Superior temporal gyrus (tissue), 1 donor: ENCODE measurements around the gene IL6ST.

Experiments
- DNase-seq: peaks from one replicate; pipeline ENCODE4 v3.0.0-alpha.2; 2016; ENCODE audit errors: extremely low spot score

IL6ST gene

DNA sequence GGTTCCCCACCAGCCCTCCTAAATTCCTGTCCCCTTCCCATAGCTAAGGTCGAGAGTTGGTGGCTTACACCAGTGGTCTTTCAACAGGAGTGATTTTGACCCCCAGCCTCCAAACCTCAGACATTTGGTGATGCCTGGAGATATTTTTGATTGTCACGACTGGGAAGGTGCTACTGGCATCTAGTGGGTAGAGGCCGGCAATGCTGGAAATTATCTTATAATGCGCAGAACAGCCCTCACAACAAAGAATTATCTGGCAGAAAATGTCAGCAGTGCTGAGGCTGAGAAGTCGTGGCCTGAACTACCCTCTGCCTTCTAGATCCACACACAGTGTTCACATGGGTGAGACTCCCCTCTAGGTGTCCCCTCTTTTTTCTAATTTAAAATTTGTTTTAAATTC is 74.0 kb downstream of the IL6ST start:
- DNase-seq: peak; percentile 42

DNA sequence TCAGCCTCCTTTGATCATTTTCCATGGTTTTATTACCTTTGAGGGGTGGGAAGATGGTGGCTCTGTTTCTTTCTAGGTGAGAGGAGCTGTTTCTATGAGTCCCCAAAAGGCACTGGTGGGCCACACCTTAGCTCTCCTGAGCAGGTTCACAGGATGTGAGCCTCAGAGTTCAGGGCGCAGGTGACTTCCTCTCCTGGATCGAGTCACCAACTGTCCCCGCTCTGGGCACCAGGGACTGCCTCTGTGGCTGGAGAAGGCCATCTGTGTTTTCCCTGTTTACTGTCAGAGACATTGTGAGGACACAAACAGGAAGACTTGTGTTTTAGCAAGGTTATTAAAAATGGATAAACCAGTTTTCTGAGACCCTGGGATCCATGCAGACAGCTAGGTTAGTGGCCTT is 75.1 kb downstream of the IL6ST start:
- DNase-seq: no peak

- no peak for DNase-seq
Observed at GRCh38 chr5:55918087-55919035, 76.4 kb downstream of the IL6ST start.

DNA sequence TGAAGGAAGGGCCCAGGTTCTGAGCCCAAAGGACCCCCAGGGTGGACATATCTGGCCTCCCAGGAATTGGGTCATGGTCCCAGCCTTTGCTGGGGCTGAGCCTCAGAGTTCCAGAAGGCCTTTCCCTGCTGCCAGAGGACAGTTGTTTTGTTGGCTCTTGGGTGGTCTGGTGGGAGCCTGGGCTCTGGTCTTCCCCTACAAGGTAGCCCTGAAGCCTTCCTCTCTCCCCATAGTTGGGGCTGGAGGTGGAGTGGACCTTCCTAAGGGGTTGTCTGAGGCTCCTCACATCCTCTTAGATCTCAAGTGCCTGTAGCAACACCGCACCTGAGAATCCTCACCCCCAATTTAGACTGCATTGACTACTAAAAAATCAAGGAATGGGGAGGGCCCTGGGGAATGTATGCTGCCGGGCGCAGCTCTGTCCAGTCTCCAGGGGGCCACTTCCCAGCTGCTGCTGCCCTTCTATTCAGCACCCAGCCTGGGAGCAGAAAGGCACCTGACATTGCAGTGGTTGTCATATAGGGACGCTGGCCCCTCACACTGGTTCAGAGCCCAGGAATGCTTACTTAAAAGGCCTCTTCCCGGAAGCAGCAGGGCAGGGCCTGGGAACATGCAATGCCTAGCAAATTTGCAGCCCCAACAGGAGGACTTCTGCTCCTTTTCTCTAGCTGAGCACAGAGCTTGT is 77.2 kb downstream of the IL6ST start:
- DNase-seq: no peak

- no peak for DNase-seq
Observed at GRCh38 chr5:55916986-55917385, 77.8 kb downstream of the IL6ST start.

DNA sequence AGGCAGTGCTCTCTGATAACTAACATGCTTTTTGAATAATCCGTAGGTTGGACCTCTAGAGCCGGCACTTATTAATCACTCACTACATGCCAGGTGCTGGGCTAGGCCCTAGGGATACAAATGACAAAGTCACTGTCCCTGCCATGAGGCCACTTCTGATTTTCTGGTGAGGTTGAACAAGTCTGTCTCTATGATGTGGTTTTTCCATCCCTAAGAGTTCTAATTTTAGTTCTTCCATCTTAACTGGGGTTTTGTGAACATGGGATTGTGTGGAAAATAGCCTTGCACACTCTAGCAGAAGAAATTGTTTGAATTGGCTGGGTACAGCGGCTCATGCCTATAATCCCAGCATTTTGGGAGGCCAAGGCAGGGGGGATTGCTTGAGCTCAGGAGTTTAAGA is 79.0 kb downstream of the IL6ST start:
- no peak for DNase-seq

GRCh38 chr5:55914971-55915370 is 79.8 kb downstream of the IL6ST start:
- no peak for DNase-seq

DNA sequence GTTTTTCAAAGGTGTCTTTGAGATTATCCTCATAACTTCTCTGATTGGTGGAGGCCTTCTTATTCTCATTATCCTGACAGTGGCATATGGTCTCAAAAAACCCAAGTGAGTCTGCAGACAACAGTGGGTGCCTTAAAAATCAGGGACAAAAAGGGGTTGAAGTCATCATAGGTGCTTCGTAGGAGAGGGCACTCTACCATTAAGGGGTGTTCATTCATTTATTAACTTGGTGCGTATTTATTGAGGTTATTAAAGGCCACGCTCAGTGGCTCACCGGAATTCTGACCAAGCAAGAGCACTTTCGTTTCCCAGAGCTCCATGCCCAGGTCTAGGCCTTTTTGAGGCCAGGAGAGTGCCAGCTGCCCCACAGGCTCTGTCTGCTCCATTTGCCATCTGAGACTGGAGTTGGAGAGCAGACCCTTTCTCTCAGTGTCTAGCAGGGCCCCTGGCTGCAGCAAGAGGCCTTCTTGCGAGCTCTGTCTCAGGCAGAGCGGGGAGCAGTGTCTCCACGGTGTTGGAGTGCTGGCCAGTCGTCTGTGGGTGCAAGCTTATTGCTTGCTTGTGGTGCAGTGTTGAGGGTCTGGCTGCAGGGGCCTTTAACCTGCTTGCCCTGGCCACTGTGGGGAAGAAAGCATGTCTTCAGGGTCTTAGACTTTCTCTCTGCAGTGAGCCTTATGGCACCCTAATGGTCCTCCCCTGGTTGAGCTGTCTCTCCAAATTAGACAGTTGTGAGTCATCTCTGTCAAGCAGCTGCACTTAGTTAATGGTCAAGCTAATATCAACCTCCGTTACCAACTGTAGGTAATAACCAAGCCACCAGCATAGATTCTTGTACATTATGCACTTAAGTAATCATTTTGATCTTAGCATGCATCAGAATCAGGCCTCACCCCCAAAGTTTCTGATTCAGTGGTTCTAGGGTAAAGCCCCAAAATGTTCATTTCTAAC is 81.0 kb downstream of the IL6ST start:
- no peak for DNase-seq

- DNase-seq: no peak
Observed at GRCh38 chr5:55911784-55912653, 82.7 kb downstream of the IL6ST start.

DNA sequence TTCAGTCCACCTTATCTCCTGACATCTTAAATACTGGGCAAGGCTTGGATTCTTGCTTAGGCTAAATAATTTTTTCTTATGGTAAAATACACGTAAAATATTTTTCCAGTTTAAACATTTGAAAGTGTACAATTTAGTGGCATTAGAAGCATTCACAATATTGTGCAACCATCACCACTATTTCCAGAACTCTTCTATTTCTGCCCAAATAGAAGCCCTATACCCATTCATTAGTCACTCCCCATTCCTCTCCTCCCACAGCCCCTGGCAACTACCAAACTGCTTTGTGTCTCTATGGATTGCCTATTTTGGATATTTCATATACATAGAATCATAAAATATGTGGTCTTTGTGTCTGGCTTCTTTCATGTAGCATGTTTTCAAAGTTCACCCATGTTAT is 86.0 kb downstream of the IL6ST start:
- no peak for DNase-seq

DNA sequence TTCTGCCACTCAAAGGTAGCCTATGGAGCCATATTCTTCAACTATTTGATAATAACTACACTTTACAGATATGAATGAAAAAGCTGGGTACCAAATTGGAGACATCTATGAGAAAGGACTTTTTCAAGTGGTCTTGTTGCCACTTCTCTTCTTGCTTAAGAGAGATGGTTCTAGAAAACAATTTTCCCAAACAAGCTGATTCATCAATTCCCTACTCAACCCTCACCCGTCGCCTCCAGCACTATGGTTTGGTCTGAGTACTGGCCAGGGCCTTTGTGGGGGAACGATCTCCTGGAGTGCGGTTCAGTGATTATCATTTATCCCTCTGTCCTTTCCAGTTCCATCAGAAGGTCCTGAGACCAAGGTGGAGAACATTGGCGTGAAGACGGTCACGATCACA is 86.8 kb downstream of the IL6ST start:
- DNase-seq: no peak

DNA sequence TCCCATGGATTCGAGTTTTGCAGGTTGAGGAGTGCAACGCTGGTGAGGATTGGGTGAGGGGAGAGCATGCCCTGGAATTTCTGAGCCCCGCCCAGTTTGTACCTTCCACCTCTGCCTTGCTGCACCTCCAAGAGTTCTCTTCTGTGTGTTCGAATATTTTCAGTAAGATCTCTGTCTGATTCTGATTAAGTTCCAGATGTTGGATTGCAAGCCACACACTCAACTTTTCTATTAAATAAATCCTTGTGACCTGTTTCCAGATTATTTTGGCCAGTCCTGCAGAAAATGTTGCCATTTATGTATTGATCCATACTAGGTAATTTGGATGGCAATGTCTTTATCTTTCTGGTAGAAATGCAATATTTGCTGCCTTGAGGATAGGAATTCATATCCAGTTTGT is 89.5 kb downstream of the IL6ST start:
- no peak for DNase-seq

DNA sequence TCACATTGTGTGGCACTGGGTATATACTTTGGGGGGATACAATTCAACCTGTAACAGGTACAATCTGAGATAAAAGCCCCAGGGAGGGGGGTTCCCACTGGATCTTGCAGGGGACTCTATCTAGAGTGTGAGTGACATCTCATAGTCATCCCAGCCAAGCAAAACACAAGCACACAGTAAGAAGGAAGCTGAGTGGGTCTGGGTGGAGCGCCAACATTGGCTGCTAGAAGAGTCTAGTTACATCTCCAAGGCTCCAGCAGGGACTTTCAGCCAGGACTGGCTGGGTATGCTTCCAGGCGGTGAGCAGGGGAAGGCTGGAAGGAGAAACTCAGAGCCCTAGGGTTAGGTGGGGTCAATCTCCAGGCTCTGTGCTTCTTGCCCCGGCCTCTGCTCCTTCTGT is 90.6 kb downstream of the IL6ST start:
- DNase-seq: no peak

GRCh38 chr5:55903121-55903701 is 91.6 kb downstream of the IL6ST start:
- no peak for DNase-seq

- no peak for DNase-seq
Observed at GRCh38 chr5:55902696-55903095, 92.1 kb downstream of the IL6ST start.

- DNase-seq: no peak
Observed at GRCh38 chr5:55900776-55901175, 94.0 kb downstream of the IL6ST start.

DNA sequence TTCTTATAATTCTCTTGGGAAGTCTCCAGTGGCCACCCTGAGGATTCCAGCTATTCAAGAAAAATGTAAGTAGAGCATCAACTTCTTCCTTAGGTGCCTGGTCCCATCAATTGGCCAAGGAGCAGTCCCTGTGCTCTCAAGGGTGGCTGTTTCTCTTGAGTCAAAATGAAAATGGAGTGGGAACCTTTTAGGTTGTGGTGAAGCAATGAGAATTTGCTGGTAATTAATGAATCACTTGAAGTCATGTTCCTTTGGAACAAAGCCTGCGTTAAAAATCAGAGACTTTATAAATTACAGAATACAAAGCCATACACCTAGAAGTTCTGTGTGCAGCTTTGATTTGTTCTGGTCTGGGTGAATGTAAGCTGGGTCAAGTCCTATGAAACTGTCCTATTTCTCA is 94.7 kb downstream of the IL6ST start:
- no peak for DNase-seq

- no peak for DNase-seq
Observed at GRCh38 chr5:55899344-55899743, 95.4 kb downstream of the IL6ST start.

GRCh38 chr5:55897905-55898304 is 96.9 kb downstream of the IL6ST start:
- DNase-seq: no peak

GRCh38 chr5:55897206-55897894 is 97.4 kb downstream of the IL6ST start:
- DNase-seq: no peak
